ENCODE results near the gene CFAP77.

- TF ChIP-seq FOXM1 (IDR thresholded peaks at IDR 0.05; ENCODE audit: borderline replicate concordance) (no peak), NFRKB (IDR thresholded peaks at IDR 0.05) (no peak), ARNT (IDR thresholded peaks at IDR 0.05) (no peak), ELF4 (IDR thresholded peaks at IDR 0.05) (no peak), HDGF (IDR thresholded peaks at IDR 0.05; ENCODE audit: borderline replicate concordance) (no peak), CTBP1 (IDR thresholded peaks at IDR 0.05; ENCODE audit: borderline replicate concordance) (no peak), FOXA1 (IDR thresholded peaks at IDR 0.05) (no peak), SP1 (IDR thresholded peaks at IDR 0.05) (no peak), SUZ12 (IDR thresholded peaks at IDR 0.05) (no peak), FOXK2 (IDR thresholded peaks at IDR 0.05) (no peak), LEF1 (IDR thresholded peaks at IDR 0.05; ENCODE audit: borderline replicate concordance) (no peak)
- TF ChIP-seq, protein P1, sequence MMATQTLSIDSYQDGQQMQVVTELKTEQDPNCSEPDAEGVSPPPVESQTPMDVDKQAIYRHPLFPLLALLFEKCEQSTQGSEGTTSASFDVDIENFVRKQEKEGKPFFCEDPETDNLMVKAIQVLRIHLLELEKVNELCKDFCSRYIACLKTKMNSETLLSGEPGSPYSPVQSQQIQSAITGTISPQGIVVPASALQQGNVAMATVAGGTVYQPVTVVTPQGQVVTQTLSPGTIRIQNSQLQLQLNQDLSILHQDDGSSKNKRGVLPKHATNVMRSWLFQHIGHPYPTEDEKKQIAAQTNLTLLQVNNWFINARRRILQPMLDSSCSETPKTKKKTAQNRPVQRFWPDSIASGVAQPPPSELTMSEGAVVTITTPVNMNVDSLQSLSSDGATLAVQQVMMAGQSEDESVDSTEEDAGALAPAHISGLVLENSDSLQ (IDR thresholded peaks at IDR 0.05), result no peak
These were observed 93.1 kb downstream of the CFAP77 start for GRCh38 chr9:132503116-132503515.

All from HEK293T (cell line).